ENCODE results near the gene PGK1.
"Not testable (repeated sequence)": the region's sequence is repeated elsewhere in the genome, so short reads cannot be mapped to it uniquely, and the experiment has no call there.

The PGK1 gene

DNA sequence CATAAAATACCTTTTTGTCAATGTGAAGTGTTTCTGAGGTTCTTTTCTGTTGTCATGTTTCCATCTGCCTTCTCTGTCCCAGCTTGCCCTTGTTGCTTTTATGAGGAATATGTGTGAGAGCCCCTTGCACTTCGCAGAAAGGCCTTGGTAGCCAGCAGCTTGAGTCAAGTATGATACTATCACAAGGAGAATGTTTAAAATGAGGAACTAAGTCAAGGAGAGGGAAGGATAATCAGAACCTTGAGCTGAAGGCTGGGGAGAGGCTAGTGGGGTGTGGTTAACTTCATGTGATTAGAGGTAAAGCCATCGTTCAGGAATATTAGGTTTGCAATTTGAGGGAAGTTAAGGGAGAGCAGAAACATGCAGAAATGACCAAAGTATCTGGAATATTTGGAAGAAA lies 12.7 kb downstream of the PGK1 start:
- 85% methylated on average over 2 of the region's 2 CpGs for WGBS

DNA sequence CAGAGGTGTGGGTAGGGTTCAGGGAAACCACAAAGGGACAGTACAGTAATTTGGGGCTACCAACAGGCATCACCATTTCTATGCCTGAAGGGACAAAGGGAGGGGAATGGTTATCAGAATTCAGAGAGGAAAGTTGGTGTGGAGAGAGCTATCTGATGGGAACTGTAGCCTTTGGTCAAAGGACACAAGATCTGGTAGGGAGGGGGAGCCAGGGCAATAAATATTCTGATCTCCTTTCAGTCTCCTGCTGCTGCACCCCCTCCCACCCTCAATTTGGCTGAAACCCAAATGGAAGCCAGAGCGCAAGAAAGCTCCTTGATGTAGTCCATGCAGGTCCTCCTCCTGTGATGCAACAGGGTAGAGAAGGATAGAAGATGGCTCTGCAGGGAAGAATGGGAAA lies 14.6 kb downstream of the PGK1 start:
- no peak overlapping the region for H3K27ac ChIP-seq (ENCODE audit: low read depth, low read length)
- WGBS, result 100% methylated on average over 1 of the region's 1 CpG
- no peak overlapping the region for H3K9ac ChIP-seq (ENCODE audit: low read depth, low read length)
- H3K9me3 ChIP-seq (ENCODE audit: insufficient read depth, low read depth, low read length), result no peaks in the 10 kb centered on the region
- H3K36me3 ChIP-seq (ENCODE audit: insufficient read depth, low read length), result peaks cover 99% of the 10 kb centered on the region
- H3K4me1 ChIP-seq (ENCODE audit: insufficient read depth, low read length), result no peaks in the 10 kb centered on the region
- no peaks in the 10 kb centered on the region for H3K27me3 ChIP-seq (ENCODE audit: insufficient read depth, low read length)
- no peak overlapping the region for H3K4me3 ChIP-seq (ENCODE audit: low read length)

More for the DNA sequence above, 12.7 kb downstream of the PGK1 start:
- Histone ChIP-seq H3K4me3 (ENCODE audit: low read length) (no peak overlapping the region), H3K9ac (ENCODE audit: low read depth, low read length) (no peak overlapping the region), H3K27me3 (ENCODE audit: insufficient read depth, low read length) (no peaks in the 10 kb centered on the region), H3K27ac (ENCODE audit: low read depth, low read length) (no peak overlapping the region), H3K9me3 (ENCODE audit: insufficient read depth, low read depth, low read length) (no peaks in the 10 kb centered on the region), H3K4me1 (ENCODE audit: insufficient read depth, low read length) (no peaks in the 10 kb centered on the region; the same call in 1 of the 2 replicates), H3K36me3 (ENCODE audit: insufficient read depth, low read length) (peaks cover 99% of the 10 kb centered on the region)

DNA sequence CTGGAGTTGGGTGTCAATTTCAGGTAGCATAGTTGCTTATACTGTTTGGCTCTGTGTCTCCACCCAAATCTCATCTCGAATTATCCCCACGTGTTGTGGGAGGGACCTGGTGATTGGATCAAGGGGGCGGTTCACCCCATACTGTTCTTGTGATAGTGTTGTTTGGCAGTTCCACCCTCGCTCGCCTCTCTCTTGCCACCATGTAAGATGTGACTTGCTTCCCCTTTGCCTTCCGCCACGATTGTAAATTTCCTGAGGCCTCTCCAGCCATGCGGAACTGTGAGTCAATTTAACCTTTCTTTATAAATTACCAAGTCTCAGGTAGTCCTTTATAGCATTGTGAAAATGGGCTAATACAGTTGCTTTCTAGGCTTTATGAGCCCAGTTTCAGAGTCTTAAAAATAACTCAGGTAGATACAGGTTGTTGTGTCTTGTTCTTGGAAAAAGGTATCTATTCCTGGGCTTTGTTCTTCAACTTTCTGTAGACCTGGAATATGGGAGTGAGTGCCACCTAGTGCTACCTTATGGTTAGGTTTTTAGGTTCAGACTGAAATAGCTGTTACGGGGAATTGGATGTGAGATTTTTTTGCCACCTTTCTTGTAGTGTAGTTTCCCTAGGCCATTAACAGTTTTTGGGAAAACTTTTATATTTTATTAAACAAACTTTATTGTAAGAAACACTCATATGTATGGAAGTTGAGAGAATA lies 15.6 kb downstream of the PGK1 start:
- Histone ChIP-seq H3K4me1 (ENCODE audit: insufficient read depth, low read length) (no peaks in the 10 kb centered on the region), H3K9me3 (ENCODE audit: insufficient read depth, low read depth, low read length) (no peaks in the 10 kb centered on the region), H3K4me3 (ENCODE audit: low read length) (no peak overlapping the region), H3K9ac (ENCODE audit: low read depth, low read length) (no peak overlapping the region), H3K27ac (ENCODE audit: low read depth, low read length) (no peak overlapping the region), H3K36me3 (ENCODE audit: insufficient read depth, low read length) (peaks cover 99% of the 10 kb centered on the region), H3K27me3 (ENCODE audit: insufficient read depth, low read length) (no peaks in the 10 kb centered on the region)
- 90% methylated on average over 7 of the region's 9 CpGs for WGBS

DNA sequence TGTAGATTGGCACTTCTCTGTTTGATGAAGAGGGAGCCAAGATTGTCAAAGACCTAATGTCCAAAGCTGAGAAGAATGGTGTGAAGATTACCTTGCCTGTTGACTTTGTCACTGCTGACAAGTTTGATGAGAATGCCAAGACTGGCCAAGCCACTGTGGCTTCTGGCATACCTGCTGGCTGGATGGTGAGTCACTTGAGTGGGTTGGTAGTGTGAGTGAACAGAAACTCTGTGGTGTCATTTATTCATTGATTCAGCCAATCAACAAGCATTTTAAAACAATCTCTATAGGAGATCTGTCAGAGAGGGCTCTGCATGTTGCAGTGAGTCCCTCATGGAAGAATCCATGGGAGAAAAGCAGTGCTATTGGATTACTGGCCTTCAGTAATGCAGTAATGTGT lies 19.1 kb downstream of the PGK1 start:
- Histone ChIP-seq H3K27ac (ENCODE audit: low read depth, low read length) (no peak overlapping the region), H3K36me3 (ENCODE audit: insufficient read depth, low read length) (peaks cover 100% of the 10 kb centered on the region)

DNA sequence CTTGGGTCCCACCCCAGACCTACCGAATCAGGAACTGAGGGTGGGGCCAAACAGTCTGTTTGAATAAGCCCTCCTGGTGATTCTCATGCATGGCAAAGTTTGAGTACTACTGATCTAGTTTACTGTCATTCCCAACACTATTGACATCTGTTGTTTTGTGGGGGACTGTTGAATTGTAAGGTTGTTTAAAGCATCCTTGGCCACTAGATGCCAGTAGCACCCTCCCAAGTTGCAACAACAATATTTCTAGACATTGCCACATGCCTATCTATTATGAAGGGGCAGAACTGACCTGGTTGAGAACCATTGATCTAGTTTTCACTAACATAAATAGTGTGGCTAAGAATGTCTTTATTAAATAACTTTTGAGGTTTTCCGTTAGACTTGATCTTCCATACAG lies 20.3 kb downstream of the PGK1 start:
- WGBS, result 97% methylated on average over 2 of the region's 2 CpGs
- Histone ChIP-seq H3K4me3 (ENCODE audit: low read length) (no peak overlapping the region), H3K9me3 (ENCODE audit: insufficient read depth, low read depth, low read length) (no peaks in the 10 kb centered on the region), H3K9ac (ENCODE audit: low read depth, low read length) (no peak overlapping the region), H3K27me3 (ENCODE audit: insufficient read depth, low read length) (no peaks in the 10 kb centered on the region), H3K36me3 (ENCODE audit: insufficient read depth, low read length) (peaks cover 98% of the 10 kb centered on the region), H3K4me1 (ENCODE audit: insufficient read depth, low read length) (no peaks in the 10 kb centered on the region), H3K27ac (ENCODE audit: low read depth, low read length) (no peak overlapping the region)

More for the DNA sequence above, 19.1 kb downstream of the PGK1 start:
- H3K9me3 ChIP-seq (ENCODE audit: insufficient read depth, low read depth, low read length), result no peaks in the 10 kb centered on the region
- no peaks in the 10 kb centered on the region for H3K4me1 ChIP-seq (ENCODE audit: insufficient read depth, low read length)
- no peaks in the 10 kb centered on the region for H3K27me3 ChIP-seq (ENCODE audit: insufficient read depth, low read length)
- H3K4me3 ChIP-seq (ENCODE audit: low read length), result no peak overlapping the region
- H3K9ac ChIP-seq (ENCODE audit: low read depth, low read length), result no peak overlapping the region

DNA sequence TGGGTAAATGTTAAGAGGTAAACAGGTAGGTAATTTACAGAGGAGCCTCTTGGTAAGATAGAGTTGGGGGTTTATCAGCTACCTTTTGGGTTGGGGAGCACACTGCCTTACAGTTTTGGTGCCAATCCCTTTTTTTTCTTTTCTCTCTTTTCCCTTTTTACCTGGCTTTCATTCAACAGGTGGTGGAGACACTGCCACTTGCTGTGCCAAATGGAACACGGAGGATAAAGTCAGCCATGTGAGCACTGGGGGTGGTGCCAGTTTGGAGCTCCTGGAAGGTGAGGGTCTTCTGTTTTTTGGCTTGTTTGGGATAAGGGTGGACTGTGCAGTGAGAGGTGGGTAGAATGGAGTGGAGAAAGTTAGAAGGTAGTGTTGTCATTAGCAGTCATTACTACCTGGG lies 21.1 kb downstream of the PGK1 start:
- Histone ChIP-seq H3K27ac (ENCODE audit: low read depth, low read length) (no peak overlapping the region), H3K4me3 (ENCODE audit: low read length) (no peak overlapping the region), H3K27me3 (ENCODE audit: insufficient read depth, low read length) (no peaks in the 10 kb centered on the region), H3K9me3 (ENCODE audit: insufficient read depth, low read depth, low read length) (no peaks in the 10 kb centered on the region), H3K9ac (ENCODE audit: low read depth, low read length) (no peak overlapping the region), H3K4me1 (ENCODE audit: insufficient read depth, low read length) (no peaks in the 10 kb centered on the region), H3K36me3 (ENCODE audit: insufficient read depth, low read length) (peaks cover 98% of the 10 kb centered on the region)
- 100% methylated on average over 1 of the region's 1 CpG for WGBS

DNA sequence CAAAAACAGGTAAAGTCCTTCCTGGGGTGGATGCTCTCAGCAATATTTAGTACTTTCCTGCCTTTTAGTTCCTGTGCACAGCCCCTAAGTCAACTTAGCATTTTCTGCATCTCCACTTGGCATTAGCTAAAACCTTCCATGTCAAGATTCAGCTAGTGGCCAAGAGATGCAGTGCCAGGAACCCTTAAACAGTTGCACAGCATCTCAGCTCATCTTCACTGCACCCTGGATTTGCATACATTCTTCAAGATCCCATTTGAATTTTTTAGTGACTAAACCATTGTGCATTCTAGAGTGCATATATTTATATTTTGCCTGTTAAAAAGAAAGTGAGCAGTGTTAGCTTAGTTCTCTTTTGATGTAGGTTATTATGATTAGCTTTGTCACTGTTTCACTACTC lies 21.7 kb downstream of the PGK1 start:
- not testable (repeated sequence) for H3K27me3 ChIP-seq (ENCODE audit: insufficient read depth, low read length); H3K4me3 ChIP-seq (ENCODE audit: low read length); H3K27ac ChIP-seq (ENCODE audit: low read depth, low read length); H3K9me3 ChIP-seq (ENCODE audit: insufficient read depth, low read depth, low read length); H3K9ac ChIP-seq (ENCODE audit: low read depth, low read length); H3K4me1 ChIP-seq (ENCODE audit: insufficient read depth, low read length)
- peaks cover 98% of the 10 kb centered on the region for H3K36me3 ChIP-seq (ENCODE audit: insufficient read depth, low read length)

DNA sequence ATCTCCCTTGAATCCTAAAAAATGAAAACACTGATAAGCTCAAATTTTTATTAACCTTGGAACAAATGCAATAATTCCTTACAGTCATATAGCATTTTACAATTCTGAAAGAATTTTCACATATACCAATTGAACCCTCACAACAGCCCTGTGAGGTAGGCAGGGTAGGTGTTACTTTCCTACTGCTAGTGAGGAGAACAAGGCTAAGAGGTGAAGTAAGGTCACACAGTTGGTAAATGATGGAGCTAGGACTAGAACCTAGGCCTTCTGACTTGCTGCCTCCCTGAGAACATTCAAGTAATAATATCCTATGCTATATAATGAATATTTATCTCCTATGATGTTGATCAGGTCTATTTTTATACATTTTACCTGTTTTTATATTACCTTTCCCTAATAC lies 25.7 kb downstream of the PGK1 start:
- no peaks in the 10 kb centered on the region for H3K9me3 ChIP-seq (ENCODE audit: insufficient read depth, low read depth, low read length)
- H3K36me3 ChIP-seq (ENCODE audit: insufficient read depth, low read length), result peaks cover 67% of the 10 kb centered on the region
- H3K27me3 ChIP-seq (ENCODE audit: insufficient read depth, low read length), result no peaks in the 10 kb centered on the region
- H3K4me1 ChIP-seq (ENCODE audit: insufficient read depth, low read length), result no peaks in the 10 kb centered on the region
- H3K4me3 ChIP-seq (ENCODE audit: low read length), result no peak overlapping the region
- H3K9ac ChIP-seq (ENCODE audit: low read depth, low read length), result no peak overlapping the region
- H3K27ac ChIP-seq (ENCODE audit: low read depth, low read length), result no peak overlapping the region

DNA sequence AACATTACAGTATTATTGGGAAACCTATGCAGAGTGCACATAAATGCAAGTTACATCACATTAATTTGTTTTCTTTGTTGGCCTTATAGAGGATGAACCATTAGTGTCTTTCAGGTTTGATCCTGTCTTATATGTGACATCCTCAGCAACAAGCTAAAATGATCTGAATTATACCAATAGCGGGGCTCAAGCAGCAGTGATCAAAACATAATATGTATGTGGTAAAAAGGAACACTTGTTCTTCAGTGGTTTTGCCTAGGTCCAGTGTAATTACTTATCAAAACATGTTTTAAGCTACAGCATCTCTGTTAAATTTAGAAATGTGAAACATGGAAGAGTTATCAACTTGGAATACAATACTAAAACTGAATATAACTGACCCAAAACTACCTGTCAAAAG lies 26.3 kb downstream of the PGK1 start:
- Histone ChIP-seq H3K9ac (ENCODE audit: low read depth, low read length) (no peak overlapping the region), H3K27me3 (ENCODE audit: insufficient read depth, low read length) (no peaks in the 10 kb centered on the region), H3K4me1 (ENCODE audit: insufficient read depth, low read length) (no peaks in the 10 kb centered on the region), H3K36me3 (ENCODE audit: insufficient read depth, low read length) (peaks cover 61% of the 10 kb centered on the region), H3K9me3 (ENCODE audit: insufficient read depth, low read depth, low read length) (no peaks in the 10 kb centered on the region), H3K27ac (ENCODE audit: low read depth, low read length) (no peak overlapping the region), H3K4me3 (ENCODE audit: low read length) (no peak overlapping the region)
- no CpG with 5 or more reads among the region's 1 CpG for WGBS

DNA sequence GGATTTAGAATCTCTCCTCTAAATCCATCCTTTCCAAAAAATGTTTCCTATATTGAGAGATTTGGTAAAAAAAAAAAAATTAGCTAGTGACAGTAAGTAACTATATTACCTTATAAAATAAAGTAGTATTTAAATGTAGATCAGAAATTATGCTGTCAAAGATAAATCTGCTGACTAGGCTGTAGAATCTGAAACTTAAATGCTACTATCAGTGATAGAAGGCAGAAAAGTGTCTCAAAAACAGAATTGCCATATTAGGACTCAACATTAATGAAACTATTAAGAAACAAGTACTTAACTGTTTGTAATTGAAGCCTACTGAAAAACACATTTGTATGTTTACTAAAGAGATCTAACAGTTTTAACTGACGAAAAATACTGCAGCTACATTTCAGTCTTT lies 27.1 kb downstream of the PGK1 start:
- peaks cover 53% of the 10 kb centered on the region for H3K36me3 ChIP-seq (ENCODE audit: insufficient read depth, low read length)
- no peak overlapping the region for H3K27ac ChIP-seq (ENCODE audit: low read depth, low read length)
- no peaks in the 10 kb centered on the region for H3K9me3 ChIP-seq (ENCODE audit: insufficient read depth, low read depth, low read length)
- no peaks in the 10 kb centered on the region for H3K4me1 ChIP-seq (ENCODE audit: insufficient read depth, low read length)
- H3K9ac ChIP-seq (ENCODE audit: low read depth, low read length), result no peak overlapping the region
- WGBS, result no CpG with 5 or more reads among the region's 1 CpG
- H3K27me3 ChIP-seq (ENCODE audit: insufficient read depth, low read length), result no peaks in the 10 kb centered on the region
- no peak overlapping the region for H3K4me3 ChIP-seq (ENCODE audit: low read length)

DNA sequence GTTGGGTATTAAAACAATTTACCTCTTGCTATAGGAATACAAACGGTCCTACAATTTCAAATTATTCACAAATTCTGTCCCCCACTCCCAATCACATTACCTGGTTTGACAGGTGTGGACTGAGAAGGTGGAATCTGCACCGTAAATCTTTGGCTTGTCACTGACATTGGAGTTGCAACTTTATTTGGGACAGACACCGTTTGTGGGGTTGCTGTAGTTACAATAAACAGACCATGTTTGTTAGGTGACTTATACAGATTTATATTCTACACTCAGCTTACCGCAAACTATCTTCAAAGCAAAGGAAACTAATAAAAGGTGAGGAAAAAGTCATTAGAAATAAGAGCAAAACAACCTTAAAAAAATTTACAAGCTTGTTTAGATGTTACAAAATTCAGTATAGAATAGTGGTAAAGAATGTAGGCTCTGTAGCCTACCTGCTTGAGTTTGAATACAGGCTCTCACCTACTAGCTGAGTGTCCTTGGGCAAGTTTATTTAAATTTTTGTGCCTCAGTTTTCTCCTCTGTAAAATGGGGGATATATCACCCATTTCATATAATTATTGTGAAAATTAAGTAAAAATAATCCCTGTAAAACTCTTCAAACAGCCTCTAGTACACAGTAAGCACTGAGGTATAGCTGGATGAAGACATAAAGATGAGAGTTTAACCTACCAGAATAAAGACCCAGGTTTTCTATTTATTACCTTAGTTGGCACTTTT lies 29.4 kb downstream of the PGK1 start:
- WGBS, result 94% methylated on average over 2 of the region's 4 CpGs

More for the DNA sequence above, 29.4 kb downstream of the PGK1 start:
- H3K4me1 ChIP-seq (ENCODE audit: insufficient read depth, low read length), result no peaks in the 10 kb centered on the region
- no peak overlapping the region for H3K9ac ChIP-seq (ENCODE audit: low read depth, low read length)
- no peaks in the 10 kb centered on the region for H3K9me3 ChIP-seq (ENCODE audit: insufficient read depth, low read depth, low read length)
- peaks cover 31% of the 10 kb centered on the region for H3K36me3 ChIP-seq (ENCODE audit: insufficient read depth, low read length)
- H3K27ac ChIP-seq (ENCODE audit: low read depth, low read length), result no peak overlapping the region
- no peak overlapping the region for H3K4me3 ChIP-seq (ENCODE audit: low read length)
- no peaks in the 10 kb centered on the region for H3K27me3 ChIP-seq (ENCODE audit: insufficient read depth, low read length)
